ENCODE data around the gene P3R3URF. TPM values are rescaled to one million over a fixed set of nuclear protein-coding genes. Genes with fewer than 3 reads are reported as not detected.

Gene P3R3URF
- total RNA-seq, 1 donor from 2014 or later, result not detected

DNA sequence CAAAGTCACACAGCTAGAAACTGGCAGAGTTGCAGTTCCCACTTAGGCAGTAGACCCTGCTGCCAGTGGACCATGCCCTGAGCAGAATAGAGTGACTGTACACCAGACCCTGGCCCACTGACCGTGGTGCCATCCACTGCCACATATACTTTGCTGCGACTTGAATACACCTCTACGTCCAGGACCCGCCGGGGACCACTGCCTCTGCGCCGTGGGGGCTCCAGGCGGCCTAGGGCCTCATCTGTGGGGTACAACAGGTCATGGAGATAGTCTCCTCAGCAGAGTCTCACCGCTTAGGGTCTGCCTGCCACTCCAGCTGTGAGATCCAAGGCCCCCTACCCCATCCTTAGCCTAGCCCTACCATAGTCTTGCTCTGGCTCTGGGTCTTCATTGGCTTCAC lies 20.3 kb upstream of the P3R3URF start:
- Histone ChIP-seq H3K9ac (ENCODE audit: low read depth in 1 of 3, low read length in 3 of 3) (peak overlapping the region in 1 of 3 donors; percentile 11), H3K4me3 (ENCODE audit: low read length in 3 of 3) (no peak overlapping the region), H3K9me3 (ENCODE audit: control insufficient read depth in 3 of 3, low read length in 3 of 3) (no peaks in the 10 kb centered on the region), H3K27me3 (ENCODE audit: control insufficient read depth in 3 of 3, insufficient read depth in 3 of 3, low read length in 3 of 3) (no peaks in the 10 kb centered on the region), H3K36me3 (ENCODE audit: control insufficient read depth in 3 of 3, insufficient read depth in 3 of 3, low read length in 3 of 3) (peaks cover 41 to 51% (median 49%) of the 10 kb centered on the region in 3 donors), H3K27ac (ENCODE audit: low read depth, low read length) (no peak overlapping the region), H3K4me1 (ENCODE audit: control insufficient read depth in 3 of 3, insufficient read depth in 3 of 3, low read length in 3 of 3) (peaks cover 15 to 21% (median 20%) of the 10 kb centered on the region in 3 donors)

DNA sequence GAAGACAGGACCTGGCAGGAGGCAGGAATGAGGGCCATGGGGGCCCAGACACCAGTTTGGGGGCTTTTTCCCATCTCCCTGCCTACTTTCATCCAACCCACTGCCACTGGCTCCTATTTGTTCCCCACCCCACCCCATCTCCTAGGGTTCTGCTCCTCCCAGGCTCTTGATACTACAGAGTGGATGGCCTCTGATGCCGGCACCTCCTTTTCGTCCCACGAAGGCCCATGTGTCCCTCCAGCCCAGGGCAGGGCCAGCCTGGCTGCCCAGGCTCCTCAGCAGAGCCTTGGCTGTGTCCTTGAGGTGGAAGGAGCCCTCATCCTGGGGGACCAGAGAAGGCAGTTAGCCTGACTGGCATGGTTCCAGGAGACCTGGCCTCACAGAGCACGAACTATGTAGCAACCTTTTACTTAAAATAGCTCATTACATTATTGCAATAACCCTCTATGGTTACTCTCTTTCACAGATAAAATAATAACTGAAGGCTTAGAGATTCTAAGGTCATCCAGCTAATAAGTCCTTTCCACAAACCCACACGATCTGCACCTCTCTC lies 18.4 kb upstream of the P3R3URF start:
- Histone ChIP-seq H3K27ac (ENCODE audit: low read depth, low read length) (no peak overlapping the region), H3K9ac (ENCODE audit: low read depth in 1 of 3, low read length in 3 of 3) (peak overlapping the region in 1 of 3 donors; percentile 40), H3K4me1 (ENCODE audit: control insufficient read depth in 3 of 3, insufficient read depth in 3 of 3, low read length in 3 of 3) (peaks cover 15 to 21% (median 20%) of the 10 kb centered on the region in 3 donors), H3K36me3 (ENCODE audit: control insufficient read depth in 3 of 3, insufficient read depth in 3 of 3, low read length in 3 of 3) (peaks cover 48 to 63% (median 62%) of the 10 kb centered on the region in 3 donors), H3K27me3 (ENCODE audit: control insufficient read depth in 3 of 3, insufficient read depth in 3 of 3, low read length in 3 of 3) (no peaks in the 10 kb centered on the region), H3K4me3 (ENCODE audit: low read length in 3 of 3) (no peak overlapping the region), H3K9me3 (ENCODE audit: control insufficient read depth in 3 of 3, low read length in 3 of 3) (no peaks in the 10 kb centered on the region)

DNA sequence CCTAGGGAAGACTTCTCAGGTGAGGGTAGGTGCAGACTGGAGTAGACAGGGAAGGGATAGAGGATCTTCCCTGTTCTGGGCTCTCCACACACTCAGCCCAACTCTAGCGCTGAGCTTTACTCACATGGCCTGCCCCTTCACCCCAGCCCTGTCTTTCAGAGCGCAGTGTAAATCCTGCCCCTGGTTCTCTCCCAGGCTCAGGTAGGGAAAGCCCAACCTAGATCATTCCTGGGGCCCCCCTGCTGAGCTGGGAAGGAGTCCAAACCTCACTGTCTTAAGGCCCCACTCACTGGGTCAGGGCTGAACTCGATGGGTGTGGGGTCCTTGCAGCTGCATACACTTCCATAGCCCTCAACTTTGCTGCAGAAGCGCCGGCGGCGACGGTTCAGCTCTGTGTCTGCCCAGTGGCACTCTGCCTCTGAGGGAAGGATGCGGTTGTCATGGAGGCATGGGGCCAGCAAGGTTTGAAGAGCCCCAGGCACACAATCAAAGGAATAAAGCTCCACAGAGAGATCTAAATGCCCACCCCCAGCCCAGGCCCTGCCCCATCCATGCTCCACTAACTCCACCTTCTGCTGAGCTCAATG lies 17.8 kb upstream of the P3R3URF start:
- Histone ChIP-seq H3K27ac (ENCODE audit: low read depth, low read length) (no peak overlapping the region), H3K36me3 (ENCODE audit: control insufficient read depth in 3 of 3, insufficient read depth in 3 of 3, low read length in 3 of 3) (peaks cover 49 to 68% (median 66%) of the 10 kb centered on the region in 3 donors), H3K27me3 (ENCODE audit: control insufficient read depth in 3 of 3, insufficient read depth in 3 of 3, low read length in 3 of 3) (no peaks in the 10 kb centered on the region), H3K4me3 (ENCODE audit: low read length in 3 of 3) (no peak overlapping the region), H3K4me1 (ENCODE audit: control insufficient read depth in 3 of 3, insufficient read depth in 3 of 3, low read length in 3 of 3) (peaks cover 15 to 21% (median 17%) of the 10 kb centered on the region in 3 donors), H3K9ac (ENCODE audit: low read depth in 1 of 3, low read length in 3 of 3) (no peak overlapping the region), H3K9me3 (ENCODE audit: control insufficient read depth in 3 of 3, low read length in 3 of 3) (no peaks in the 10 kb centered on the region)

DNA sequence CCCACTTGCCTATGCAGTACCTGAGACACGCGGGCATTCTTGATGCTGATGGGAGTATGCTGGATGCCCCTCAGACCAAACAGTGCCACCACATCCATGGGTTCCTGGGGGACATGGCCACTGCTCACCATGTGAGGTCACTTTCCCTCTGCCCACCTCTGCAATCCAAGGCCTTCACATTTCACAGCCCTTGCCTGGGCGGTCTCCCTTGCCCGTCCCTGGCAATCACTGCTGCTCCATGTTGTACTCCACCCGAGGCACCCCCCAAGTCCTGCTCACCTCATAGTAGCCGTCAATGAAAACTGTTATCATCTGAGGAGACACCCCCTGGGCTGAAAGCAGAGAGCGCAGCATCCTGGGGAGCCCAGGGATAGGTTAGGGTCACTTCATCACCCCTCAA lies 17.0 kb upstream of the P3R3URF start:
- Histone ChIP-seq H3K27ac (ENCODE audit: low read depth, low read length) (no peak overlapping the region), H3K9me3 (ENCODE audit: control insufficient read depth in 3 of 3, low read length in 3 of 3) (no peaks in the 10 kb centered on the region), H3K36me3 (ENCODE audit: control insufficient read depth in 3 of 3, insufficient read depth in 3 of 3, low read length in 3 of 3) (peaks cover 52 to 76% (median 72%) of the 10 kb centered on the region in 3 donors), H3K9ac (ENCODE audit: low read depth in 1 of 3, low read length in 3 of 3) (no peak overlapping the region), H3K4me1 (ENCODE audit: control insufficient read depth in 3 of 3, insufficient read depth in 3 of 3, low read length in 3 of 3) (peaks cover 14 to 16% (median 15%) of the 10 kb centered on the region in 3 donors), H3K27me3 (ENCODE audit: control insufficient read depth in 3 of 3, insufficient read depth in 3 of 3, low read length in 3 of 3) (no peaks in the 10 kb centered on the region), H3K4me3 (ENCODE audit: low read length in 3 of 3) (no peak overlapping the region)

DNA sequence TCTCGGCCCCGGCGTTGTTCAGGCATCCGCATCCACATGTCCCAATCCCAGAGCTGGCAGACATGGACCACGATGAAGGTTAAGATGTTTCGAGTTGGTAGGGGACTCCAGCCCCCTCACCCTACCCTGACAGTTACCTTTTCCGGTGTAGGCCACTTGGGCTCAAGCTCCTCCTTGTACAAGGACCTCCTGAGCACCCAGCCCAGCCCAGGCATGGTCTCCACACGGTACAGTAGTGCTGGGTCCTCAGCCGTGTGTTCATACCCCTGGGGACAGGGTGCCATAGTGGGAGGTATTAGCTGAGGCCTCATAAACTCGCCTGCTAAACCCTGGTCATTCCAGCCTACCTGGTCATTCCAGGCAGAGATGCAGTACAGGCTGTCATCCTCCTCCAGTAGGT lies 15.9 kb upstream of the P3R3URF start:
- Histone ChIP-seq H3K9me3 (ENCODE audit: control insufficient read depth in 3 of 3, low read length in 3 of 3) (no peaks in the 10 kb centered on the region), H3K4me1 (ENCODE audit: control insufficient read depth in 3 of 3, insufficient read depth in 3 of 3, low read length in 3 of 3) (peaks cover 5 to 11% (median 7%) of the 10 kb centered on the region in 3 donors), H3K27ac (ENCODE audit: low read depth, low read length) (no peak overlapping the region), H3K4me3 (ENCODE audit: low read length in 3 of 3) (no peak overlapping the region), H3K27me3 (ENCODE audit: control insufficient read depth in 3 of 3, insufficient read depth in 3 of 3, low read length in 3 of 3) (no peaks in the 10 kb centered on the region), H3K36me3 (ENCODE audit: control insufficient read depth in 3 of 3, insufficient read depth in 3 of 3, low read length in 3 of 3) (peaks cover 57 to 81% (median 75%) of the 10 kb centered on the region in 3 donors), H3K9ac (ENCODE audit: low read depth in 1 of 3, low read length in 3 of 3) (no peak overlapping the region)

DNA sequence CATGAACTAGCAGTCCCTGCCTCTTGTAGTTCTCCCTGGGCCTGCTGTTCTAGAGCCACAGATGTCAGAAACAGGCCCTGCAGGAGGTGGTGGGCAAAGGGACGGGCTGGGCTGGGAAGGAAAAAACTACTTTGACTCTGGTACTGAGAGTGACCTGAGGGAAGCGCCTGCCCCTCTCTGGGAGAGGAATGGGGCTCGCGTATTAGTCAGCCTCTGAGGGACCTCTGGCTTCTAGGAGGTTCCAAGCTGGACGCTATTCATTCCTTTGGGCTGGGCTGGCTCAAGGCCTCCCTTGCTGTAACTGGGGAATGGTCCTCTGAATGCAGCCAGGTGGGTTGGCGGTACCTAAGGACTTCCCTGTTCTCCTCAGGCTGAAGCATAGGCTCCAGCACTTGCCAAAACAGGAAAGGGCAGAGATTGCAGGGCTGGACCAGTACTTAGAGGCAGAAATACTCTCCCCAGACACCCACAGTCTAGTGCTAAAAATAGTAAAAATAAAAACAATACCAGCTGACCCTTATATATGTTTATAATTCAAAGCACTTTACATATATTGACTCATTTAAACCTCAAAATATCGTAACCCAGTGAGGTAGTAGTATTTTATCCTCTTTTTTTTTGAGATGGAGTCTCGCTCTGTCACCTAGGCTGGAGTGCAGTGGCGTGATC lies 14.9 kb upstream of the P3R3URF start:
- H3K4me3 ChIP-seq (ENCODE audit: low read length in 3 of 3), result no peak overlapping the region
- H3K9ac ChIP-seq (ENCODE audit: low read depth in 1 of 3, low read length in 3 of 3), result no peak overlapping the region
- peaks cover 48 to 75% (median 71%) of the 10 kb centered on the region in 3 donors for H3K36me3 ChIP-seq (ENCODE audit: control insufficient read depth in 3 of 3, insufficient read depth in 3 of 3, low read length in 3 of 3)
- no peaks in the 10 kb centered on the region for H3K9me3 ChIP-seq (ENCODE audit: control insufficient read depth in 3 of 3, low read length in 3 of 3)
- no peaks in the 10 kb centered on the region for H3K27me3 ChIP-seq (ENCODE audit: control insufficient read depth in 3 of 3, insufficient read depth in 3 of 3, low read length in 3 of 3)
- peaks cover 0 to 5% (median 3%) of the 10 kb centered on the region in 3 donors for H3K4me1 ChIP-seq (ENCODE audit: control insufficient read depth in 3 of 3, insufficient read depth in 3 of 3, low read length in 3 of 3)
- H3K27ac ChIP-seq (ENCODE audit: low read depth, low read length), result no peak overlapping the region

DNA sequence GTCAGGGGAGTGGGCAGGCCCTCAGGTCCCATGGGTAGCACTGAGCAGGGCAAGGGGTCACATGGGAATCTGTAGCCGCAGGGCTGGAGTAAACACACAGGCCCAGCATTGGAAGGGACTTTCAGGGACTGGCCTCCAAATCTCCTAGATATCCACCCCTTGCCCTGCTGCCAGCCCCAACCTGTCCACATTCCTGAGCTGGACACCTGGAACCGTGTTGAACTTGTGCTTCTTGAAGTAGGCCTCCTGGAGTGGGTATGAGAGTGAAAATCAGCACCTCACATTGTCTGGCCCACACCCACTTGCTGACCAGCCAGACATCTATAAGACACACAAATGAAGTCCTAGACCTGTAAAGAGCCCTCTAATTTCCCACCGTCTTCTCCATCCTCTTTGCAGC lies 14.3 kb upstream of the P3R3URF start:
- Histone ChIP-seq H3K27ac (ENCODE audit: low read depth, low read length) (no peak overlapping the region), H3K9ac (ENCODE audit: low read depth in 1 of 3, low read length in 3 of 3) (no peak overlapping the region), H3K4me1 (ENCODE audit: control insufficient read depth in 3 of 3, insufficient read depth in 3 of 3, low read length in 3 of 3) (peaks cover 0 to 5% (median 3%) of the 10 kb centered on the region in 3 donors), H3K9me3 (ENCODE audit: control insufficient read depth in 3 of 3, low read length in 3 of 3) (no peaks in the 10 kb centered on the region), H3K27me3 (ENCODE audit: control insufficient read depth in 3 of 3, insufficient read depth in 3 of 3, low read length in 3 of 3) (no peaks in the 10 kb centered on the region), H3K4me3 (ENCODE audit: low read length in 3 of 3) (no peak overlapping the region), H3K36me3 (ENCODE audit: control insufficient read depth in 3 of 3, insufficient read depth in 3 of 3, low read length in 3 of 3) (peaks cover 43 to 68% (median 65%) of the 10 kb centered on the region in 3 donors)

DNA sequence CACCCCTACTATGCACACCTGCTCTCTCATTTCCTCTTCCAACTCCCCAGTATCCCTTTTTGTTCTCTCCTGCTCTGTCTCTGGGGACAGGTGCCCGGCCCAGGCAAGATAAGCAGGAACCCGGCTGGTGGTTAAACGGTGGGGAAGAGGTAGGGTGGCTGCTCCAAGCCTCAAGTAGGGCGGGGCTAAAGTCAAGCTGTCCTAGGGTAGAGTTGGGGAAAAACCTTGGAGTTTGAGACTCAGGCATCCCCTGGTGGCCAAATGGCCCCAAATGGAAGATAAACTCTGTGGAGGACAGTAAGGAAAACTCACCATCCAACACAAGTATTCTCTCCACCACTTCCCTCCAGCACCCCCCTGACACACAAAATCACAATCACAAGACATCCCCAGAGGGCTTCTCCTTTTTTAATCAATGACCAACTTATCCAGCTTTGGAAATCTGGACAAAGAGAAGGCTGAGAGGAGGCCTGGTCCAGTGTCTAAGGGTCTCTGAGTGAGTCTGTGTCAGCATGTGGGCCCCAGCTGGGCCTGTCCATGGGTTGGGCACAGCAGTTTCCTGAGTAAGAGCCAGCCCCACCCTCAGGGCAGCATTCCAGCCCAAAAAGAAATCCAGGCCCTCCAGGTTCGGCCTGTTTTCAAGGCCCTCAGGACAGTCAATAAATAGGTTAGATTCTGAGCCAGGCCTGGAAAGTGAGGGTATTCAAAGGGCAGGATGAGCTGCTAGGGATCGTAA lies 12.2 kb upstream of the P3R3URF start:
- no peak overlapping the region for H3K4me3 ChIP-seq (ENCODE audit: low read length in 3 of 3)
- peak overlapping the region in 1 of 3 donors; percentile 40 for H3K9ac ChIP-seq (ENCODE audit: low read depth in 1 of 3, low read length in 3 of 3)
- H3K27me3 ChIP-seq (ENCODE audit: control insufficient read depth in 3 of 3, insufficient read depth in 3 of 3, low read length in 3 of 3), result no peaks in the 10 kb centered on the region
- no peak overlapping the region for H3K27ac ChIP-seq (ENCODE audit: low read depth, low read length)
- H3K4me1 ChIP-seq (ENCODE audit: control insufficient read depth in 3 of 3, insufficient read depth in 3 of 3, low read length in 3 of 3), result peaks cover 7 to 20% (median 11%) of the 10 kb centered on the region in 3 donors
- H3K9me3 ChIP-seq (ENCODE audit: control insufficient read depth in 3 of 3, low read length in 3 of 3), result no peaks in the 10 kb centered on the region
- H3K36me3 ChIP-seq (ENCODE audit: control insufficient read depth in 3 of 3, insufficient read depth in 3 of 3, low read length in 3 of 3), result peaks cover 34 to 48% (median 45%) of the 10 kb centered on the region in 3 donors

DNA sequence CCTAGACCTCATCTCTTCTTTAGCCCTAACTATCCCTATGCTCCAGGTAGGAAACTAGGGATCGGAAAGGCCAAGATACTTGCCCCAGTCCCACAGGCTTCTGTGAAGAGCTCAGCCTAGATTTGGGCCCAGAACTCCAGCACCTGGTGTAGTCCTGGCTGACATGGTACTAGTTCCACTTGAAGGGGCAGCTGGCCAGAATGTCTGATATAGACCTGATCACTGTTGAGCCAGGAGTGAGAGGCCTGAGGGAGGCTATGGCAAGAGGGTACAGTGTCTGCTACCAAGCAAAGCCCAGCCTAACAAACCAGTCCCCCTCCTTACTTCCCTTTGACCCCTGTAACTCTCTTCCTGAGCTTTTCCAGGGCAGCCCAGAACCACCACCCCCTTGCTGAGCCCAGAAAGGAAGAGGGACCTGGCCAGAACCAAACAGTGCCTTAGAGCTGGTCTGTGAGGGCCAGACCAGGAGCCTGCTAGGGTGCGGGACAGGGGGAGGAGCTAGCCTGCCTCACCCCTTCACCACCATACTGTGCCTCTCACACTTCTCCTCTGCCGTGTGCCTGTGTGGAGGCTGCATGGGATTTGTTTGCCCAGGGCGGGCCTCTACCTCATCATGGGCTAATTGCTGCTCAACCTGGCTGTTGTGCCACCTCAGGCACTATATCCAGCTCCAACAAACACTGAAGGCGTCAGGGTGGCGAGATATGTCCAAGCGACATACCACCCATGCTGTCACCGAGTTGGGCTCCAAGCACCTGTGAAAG lies 11.0 kb upstream of the P3R3URF start:
- Histone ChIP-seq H3K9me3 (ENCODE audit: control insufficient read depth in 3 of 3, low read length in 3 of 3) (no peaks in the 10 kb centered on the region), H3K4me1 (ENCODE audit: control insufficient read depth in 3 of 3, insufficient read depth in 3 of 3, low read length in 3 of 3) (peaks cover 17 to 31% (median 21%) of the 10 kb centered on the region in 3 donors), H3K4me3 (ENCODE audit: low read length in 3 of 3) (no peak overlapping the region), H3K27me3 (ENCODE audit: control insufficient read depth in 3 of 3, insufficient read depth in 3 of 3, low read length in 3 of 3) (no peaks in the 10 kb centered on the region), H3K36me3 (ENCODE audit: control insufficient read depth in 3 of 3, insufficient read depth in 3 of 3, low read length in 3 of 3) (peaks cover 22 to 36% (median 34%) of the 10 kb centered on the region in 3 donors), H3K9ac (ENCODE audit: low read depth in 1 of 3, low read length in 3 of 3) (peak overlapping the region in 2 of 3 donors; percentile 10 to 16), H3K27ac (ENCODE audit: low read depth, low read length) (no peak overlapping the region)
